Hepatocyte (in vitro differentiated cells): ENCODE data around the gene VRK3. TPM values are rescaled to one million over a fixed set of nuclear protein-coding genes. Genes with fewer than 3 reads are reported as not detected.

Source experiments
- DNase-seq: peaks from one replicate; pipeline ENCODE4 v3.0.0-alpha.2; 2016; ENCODE audit warnings: low spot score
- H2AFZ ChIP-seq: fragments of 200-600 bp; sonication (generic); 2 replicates; pipeline ENCODE4 v1.6.0; 2016; ENCODE audit warnings: antibody characterized with exemption, mild to moderate bottlenecking
- H3K27ac ChIP-seq: fragments of 200-600 bp; sonication (generic); 2 replicates; pipeline ENCODE4 v1.5.1; 2016; ENCODE audit warnings: mild to moderate bottlenecking
- H3K27me3 ChIP-seq: fragments of 200-600 bp; sonication (generic); 2 replicates; pipeline ENCODE4 v1.6.1; 2016
- H3K36me3 ChIP-seq: fragments of 200-600 bp; sonication (generic); replicated peaks from 2 replicates; pipeline ENCODE4 v1.5.1; 2016; ENCODE audit warnings: low read depth; ENCODE audit not compliant: insufficient read depth
- H3K4me1 ChIP-seq: fragments of 200-600 bp; sonication (generic); 2 replicates; pipeline ENCODE4 v1.5.1; 2016; ENCODE audit warnings: mild to moderate bottlenecking, moderate library complexity; ENCODE audit not compliant: insufficient read depth
- H3K4me2 ChIP-seq: fragments of 200-600 bp; sonication (generic); 2 replicates; pipeline ENCODE4 v1.6.0; 2016
- H3K4me3 ChIP-seq: fragments of 200-600 bp; sonication (generic); 2 replicates; pipeline ENCODE4 v1.5.1; 2016; ENCODE audit warnings: mild to moderate bottlenecking
- H3K79me2 ChIP-seq: fragments of 200-600 bp; sonication (generic); 2 replicates; pipeline ENCODE4 v1.6.0; 2017; ENCODE audit warnings: mild to moderate bottlenecking
- H3K9me2 ChIP-seq: fragments of 200-600 bp; sonication (generic); replicated peaks from 2 replicates; pipeline ENCODE4 v1.6.0; 2017; ENCODE audit warnings: mild to moderate bottlenecking; ENCODE audit not compliant: insufficient read depth
- H3K9me3 ChIP-seq: fragments of 200-600 bp; sonication (generic); 2 replicates; pipeline ENCODE4 v1.5.1; 2016; ENCODE audit warnings: low read depth, mild to moderate bottlenecking
- H4K20me1 ChIP-seq: fragments of 200-600 bp; sonication (generic); 2 replicates; pipeline ENCODE4 v1.6.0; 2016; ENCODE audit warnings: mild to moderate bottlenecking; ENCODE audit not compliant: insufficient read depth, poor library complexity, severe bottlenecking
- CTCF ChIP-seq: fragments of 200-600 bp; sonication (generic); IDR thresholded peaks from 2 replicates; pipeline ENCODE4 v1.5.1; 2016; ENCODE audit warnings: antibody characterized with exemption, mild to moderate bottlenecking; ENCODE audit not compliant: poor library complexity
- EZH2 ChIP-seq: fragments of 200-600 bp; sonication (generic); IDR thresholded peaks from 2 replicates; pipeline ENCODE4 v1.6.1; 2016; ENCODE audit warnings: antibody characterized with exemption, mild to moderate bottlenecking, borderline replicate concordance
- EZH2phosphoT487 ChIP-seq: fragments of 200-600 bp; sonication (generic); IDR thresholded peaks from one replicate; pipeline ENCODE4 v1.6.1; 2018; ENCODE audit warnings: antibody characterized with exemption, mild to moderate bottlenecking, low read depth, moderate library complexity; ENCODE audit not compliant: unreplicated experiment, severe bottlenecking
- WGBS: methylation state at CpG from one replicate; pipeline ENCODE4 v1.1.6; 2016; ENCODE audit warnings: low lambda C conversion rate; ENCODE audit errors: missing lambda C conversion rate; 5-methylcytosine and 5-hydroxymethylcytosine counted together
- polyA plus RNA-seq: library from polyadenylated mRNA; unstranded; fragments of >200 nt; fragmentation: Nextera tagmentation; extraction: Ambion mirVana; gene quantifications from 2 replicates; pipeline ENCODE4 v1.2.1, GENCODE V29; 2016
- total RNA-seq: library from RNA; depleted of rRNA; stranded (reverse); fragments of >200 nt; gene quantifications from 2 replicates; pipeline ENCODE4 v1.2.3, GENCODE V29; 2014

Gene VRK3
- total and polyA plus RNA-seq, 2 experiments from 2014 or later = 39.7 to 42.3 TPM

- Histone ChIP-seq H3K27ac (peak overlapping the region; percentile 68), H4K20me1 (no peaks in the 10 kb centered on the region), H3K4me1 (peaks cover 13% of the 10 kb centered on the region), H3K27me3 (no peaks in the 10 kb centered on the region), H3K9me3 (no peaks in the 10 kb centered on the region), H3K79me2 (peaks cover 50% of the 10 kb centered on the region), H3K9me2 (no peaks in the 10 kb centered on the region), H2AFZ (no peak overlapping the region), H3K36me3 (no peaks in the 10 kb centered on the region), H3K4me2 (peak overlapping the region; percentile 40), H3K4me3 (no peak overlapping the region)
- TF ChIP-seq EZH2 = no peak
- no peak for TF ChIP-seq CTCF
- TF ChIP-seq EZH2phosphoT487 = no peak
- DNase-seq = peak; percentile 37
- WGBS = 86% methylated on average over 7 of the region's 7 CpGs
These were observed 2.3 kb downstream of the VRK3 start for GRCh38 chr19:50022823-50023222.

GRCh38 chr19:50020481-50020880, 4.7 kb downstream of the VRK3 start:
- Histone ChIP-seq H2AFZ (no peak overlapping the region), H3K9me2 (no peaks in the 10 kb centered on the region), H3K36me3 (no peaks in the 10 kb centered on the region), H4K20me1 (no peaks in the 10 kb centered on the region), H3K4me3 (no peak overlapping the region), H3K4me1 (peaks cover 7% of the 10 kb centered on the region), H3K4me2 (no peak overlapping the region), H3K27me3 (no peaks in the 10 kb centered on the region), H3K27ac (peak overlapping the region; percentile 60), H3K9me3 (no peaks in the 10 kb centered on the region), H3K79me2 (peaks cover 32% of the 10 kb centered on the region)
- no peak for TF ChIP-seq EZH2phosphoT487
- TF ChIP-seq EZH2 = no peak
- no peak for TF ChIP-seq CTCF
- 90% methylated on average over 6 of the region's 6 CpGs for WGBS
- no peak for DNase-seq

- no peak for DNase-seq
- Histone ChIP-seq H3K27ac (no peak overlapping the region), H3K79me2 (no peaks in the 10 kb centered on the region), H4K20me1 (no peaks in the 10 kb centered on the region), H3K4me2 (no peak overlapping the region), H3K4me1 (no peaks in the 10 kb centered on the region), H3K4me3 (no peak overlapping the region), H3K36me3 (no peaks in the 10 kb centered on the region), H3K9me2 (no peaks in the 10 kb centered on the region), H2AFZ (no peak overlapping the region), H3K9me3 (no peaks in the 10 kb centered on the region), H3K27me3 (no peaks in the 10 kb centered on the region)
- TF ChIP-seq CTCF = no peak
- TF ChIP-seq EZH2 = no peak
- no peak for TF ChIP-seq EZH2phosphoT487
- WGBS = 93% methylated on average over 1 of the region's 1 CpG
These were observed 8.9 kb downstream of the VRK3 start for GRCh38 chr19:50016225-50016807.
